ENCODE results near the gene ATG16L1.

Gene ATG16L1

DNA sequence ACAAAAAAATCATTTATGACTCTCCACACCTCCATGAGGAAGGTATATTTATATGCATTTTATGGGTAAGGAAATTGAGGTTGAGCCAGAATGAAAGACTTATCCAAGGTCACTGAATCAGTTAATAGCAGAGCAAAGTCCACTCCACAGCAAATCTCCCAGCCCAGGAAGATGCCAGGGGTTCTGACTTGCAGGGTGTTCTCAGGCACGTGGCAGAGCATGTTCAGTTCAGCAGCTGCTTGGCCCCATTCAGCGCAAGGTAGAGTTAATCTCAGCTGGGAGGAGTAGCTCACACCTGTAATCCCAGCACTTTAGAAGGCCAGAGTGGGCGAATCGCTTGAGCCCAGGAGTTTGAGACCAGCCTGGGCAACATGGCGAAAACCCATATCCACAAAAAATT lies 85.1 kb downstream of the ATG16L1 start:
- H3K4me2 ChIP-seq (ENCODE audit: low read depth, low read length): no peak overlapping the region
- no peak overlapping the region for H2AFZ ChIP-seq (ENCODE audit: low read length)
- no peaks in the 10 kb centered on the region for H3K36me3 ChIP-seq (replicated peaks; ENCODE audit: insufficient read depth, low read length)
- no peak overlapping the region for H3K4me3 ChIP-seq (ENCODE audit: low read length)
- no peaks in the 10 kb centered on the region for H3K9me3 ChIP-seq (replicated peaks; ENCODE audit: insufficient read depth, low read length)
- H3K9me2 ChIP-seq (replicated peaks; ENCODE audit: insufficient read depth, low read length): no peaks in the 10 kb centered on the region
- no peaks in the 10 kb centered on the region for H3K27me3 ChIP-seq (replicated peaks; ENCODE audit: insufficient read depth, low read length)
- H3K4me1 ChIP-seq (ENCODE audit: low read length): peaks cover 7% of the 10 kb centered on the region
- H3K27ac ChIP-seq (ENCODE audit: low read length): no peak overlapping the region
- no peaks in the 10 kb centered on the region for H3K79me2 ChIP-seq (ENCODE audit: low read length)
- H4K20me1 ChIP-seq (ENCODE audit: insufficient read depth, low read length): no peaks in the 10 kb centered on the region
- H3F3A ChIP-seq (ENCODE audit: insufficient read depth, low read length): no peaks in the 10 kb centered on the region
- no peak for DNase-seq
- TF ChIP-seq, protein P1, sequence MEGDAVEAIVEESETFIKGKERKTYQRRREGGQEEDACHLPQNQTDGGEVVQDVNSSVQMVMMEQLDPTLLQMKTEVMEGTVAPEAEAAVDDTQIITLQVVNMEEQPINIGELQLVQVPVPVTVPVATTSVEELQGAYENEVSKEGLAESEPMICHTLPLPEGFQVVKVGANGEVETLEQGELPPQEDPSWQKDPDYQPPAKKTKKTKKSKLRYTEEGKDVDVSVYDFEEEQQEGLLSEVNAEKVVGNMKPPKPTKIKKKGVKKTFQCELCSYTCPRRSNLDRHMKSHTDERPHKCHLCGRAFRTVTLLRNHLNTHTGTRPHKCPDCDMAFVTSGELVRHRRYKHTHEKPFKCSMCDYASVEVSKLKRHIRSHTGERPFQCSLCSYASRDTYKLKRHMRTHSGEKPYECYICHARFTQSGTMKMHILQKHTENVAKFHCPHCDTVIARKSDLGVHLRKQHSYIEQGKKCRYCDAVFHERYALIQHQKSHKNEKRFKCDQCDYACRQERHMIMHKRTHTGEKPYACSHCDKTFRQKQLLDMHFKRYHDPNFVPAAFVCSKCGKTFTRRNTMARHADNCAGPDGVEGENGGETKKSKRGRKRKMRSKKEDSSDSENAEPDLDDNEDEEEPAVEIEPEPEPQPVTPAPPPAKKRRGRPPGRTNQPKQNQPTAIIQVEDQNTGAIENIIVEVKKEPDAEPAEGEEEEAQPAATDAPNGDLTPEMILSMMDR (IDR thresholded peaks at IDR 0.05; ENCODE audit: low read length): no peak
- TF ChIP-seq EZH2 (optimal IDR thresholded peaks at IDR 0.05; ENCODE audit: low read depth, low read length) (no peak), EZH2phosphoT487 (IDR thresholded peaks at IDR 0.05; ENCODE audit: low read length) (no peak)
- H3K9ac ChIP-seq (ENCODE audit: low read length): no peak overlapping the region

DNA sequence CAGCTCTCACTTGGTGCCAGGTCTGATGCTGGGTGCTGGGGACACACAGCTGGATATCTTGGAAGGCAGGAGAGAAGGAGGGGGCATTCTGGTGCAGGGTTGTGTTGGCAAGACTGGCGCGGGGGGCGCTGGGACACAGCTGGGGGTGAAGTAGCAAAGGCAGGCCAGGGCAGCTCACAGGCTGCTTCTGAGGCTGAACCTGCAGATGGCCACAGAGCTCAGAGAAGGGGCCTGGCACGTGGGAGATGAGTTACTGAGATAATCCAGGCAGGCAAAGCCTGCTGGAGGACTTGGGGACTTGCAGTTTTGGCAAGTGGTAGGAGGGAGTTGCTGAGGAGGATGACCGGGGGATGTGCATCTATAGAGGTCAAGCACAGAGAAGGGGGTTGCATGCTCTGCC lies 86.6 kb downstream of the ATG16L1 start:
- Histone ChIP-seq H3F3A (ENCODE audit: insufficient read depth, low read length) (no peaks in the 10 kb centered on the region), H3K4me2 (ENCODE audit: low read depth, low read length) (no peak overlapping the region), H3K9me2 (replicated peaks; ENCODE audit: insufficient read depth, low read length) (no peaks in the 10 kb centered on the region), H3K36me3 (replicated peaks; ENCODE audit: insufficient read depth, low read length) (no peaks in the 10 kb centered on the region), H3K4me3 (ENCODE audit: low read length) (no peak overlapping the region), H3K4me1 (ENCODE audit: low read length) (no peaks in the 10 kb centered on the region), H3K79me2 (ENCODE audit: low read length) (no peaks in the 10 kb centered on the region), H3K27me3 (replicated peaks; ENCODE audit: insufficient read depth, low read length) (no peaks in the 10 kb centered on the region), H2AFZ (ENCODE audit: low read length) (no peak overlapping the region), H3K9ac (ENCODE audit: low read length) (no peak overlapping the region), H3K9me3 (replicated peaks; ENCODE audit: insufficient read depth, low read length) (no peaks in the 10 kb centered on the region), H3K27ac (ENCODE audit: low read length) (no peak overlapping the region), H4K20me1 (ENCODE audit: insufficient read depth, low read length) (no peaks in the 10 kb centered on the region)
- TF ChIP-seq EZH2phosphoT487 (IDR thresholded peaks at IDR 0.05; ENCODE audit: low read length) (no peak), EZH2 (optimal IDR thresholded peaks at IDR 0.05; ENCODE audit: low read depth, low read length) (no peak)
- TF ChIP-seq, protein P1 (IDR thresholded peaks at IDR 0.05; ENCODE audit: low read length): no peak
- no peak for DNase-seq

DNA sequence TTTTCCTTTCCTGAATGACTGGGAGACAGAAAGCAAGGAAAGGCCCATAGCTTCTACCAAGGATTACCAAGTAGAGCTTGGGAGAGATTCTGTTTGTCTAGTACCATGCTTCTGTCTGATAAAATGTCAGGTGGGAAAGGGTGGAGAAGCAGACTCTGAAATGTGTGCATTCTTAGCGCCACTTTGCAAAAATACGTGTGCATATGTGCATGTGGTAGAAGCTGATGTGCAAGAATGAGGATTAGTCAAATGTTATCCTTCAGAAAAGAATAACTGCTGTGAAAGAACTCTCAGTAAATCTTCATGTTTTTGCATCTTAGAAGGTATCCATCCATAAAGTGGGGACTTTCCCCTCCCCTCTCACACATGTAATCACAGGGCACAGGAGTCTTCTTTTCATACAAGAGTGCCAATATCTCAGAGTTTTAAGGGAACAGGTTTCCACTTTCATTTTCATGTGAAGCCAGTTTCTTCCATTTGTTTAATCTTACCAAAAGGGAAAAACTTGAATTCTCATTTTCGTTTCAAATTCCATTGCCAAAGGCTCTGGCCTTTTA lies 87.4 kb downstream of the ATG16L1 start:
- no peaks in the 10 kb centered on the region for H3K4me1 ChIP-seq (ENCODE audit: low read length)
- DNase-seq: no peak
- H2AFZ ChIP-seq (ENCODE audit: low read length): no peak overlapping the region
- H3K27me3 ChIP-seq (replicated peaks; ENCODE audit: insufficient read depth, low read length): no peaks in the 10 kb centered on the region
- no peaks in the 10 kb centered on the region for H3K79me2 ChIP-seq (ENCODE audit: low read length)
- H3K9ac ChIP-seq (ENCODE audit: low read length): no peak overlapping the region
- H3K27ac ChIP-seq (ENCODE audit: low read length): no peak overlapping the region
- no peaks in the 10 kb centered on the region for H3K9me2 ChIP-seq (replicated peaks; ENCODE audit: insufficient read depth, low read length)
- H3K36me3 ChIP-seq (replicated peaks; ENCODE audit: insufficient read depth, low read length): no peaks in the 10 kb centered on the region
- no peaks in the 10 kb centered on the region for H3K9me3 ChIP-seq (replicated peaks; ENCODE audit: insufficient read depth, low read length)
- H4K20me1 ChIP-seq (ENCODE audit: insufficient read depth, low read length): no peaks in the 10 kb centered on the region
- TF ChIP-seq EZH2 (optimal IDR thresholded peaks at IDR 0.05; ENCODE audit: low read depth, low read length) (no peak), EZH2phosphoT487 (IDR thresholded peaks at IDR 0.05; ENCODE audit: low read length) (no peak)
- TF ChIP-seq, protein P1 (IDR thresholded peaks at IDR 0.05; ENCODE audit: low read length): no peak
- no peak overlapping the region for H3K4me2 ChIP-seq (ENCODE audit: low read depth, low read length)
- H3K4me3 ChIP-seq (ENCODE audit: low read length): no peak overlapping the region
- H3F3A ChIP-seq (ENCODE audit: insufficient read depth, low read length): no peaks in the 10 kb centered on the region

Measured in MM.1S (cell line).